ENCODE measurements around the gene SMS.

DNA sequence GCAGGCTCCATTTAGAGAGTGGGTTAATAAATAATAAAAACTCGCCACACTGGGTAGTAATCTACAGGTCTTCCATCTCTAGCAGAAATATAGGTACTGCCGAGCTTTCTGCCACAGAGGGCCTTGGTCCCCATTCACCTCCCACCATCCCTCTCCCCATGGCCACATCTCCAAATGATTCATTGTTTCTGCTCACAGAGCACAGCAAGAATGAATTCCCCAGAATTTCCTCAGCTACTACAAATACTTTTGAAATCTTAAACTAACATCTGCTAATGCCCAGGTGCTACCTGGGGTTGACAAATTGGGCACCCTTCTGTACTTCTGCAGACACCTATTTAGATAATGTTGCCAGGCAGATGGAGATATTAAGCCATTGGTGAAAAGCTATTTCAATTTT lies 96.7 kb downstream of the SMS start:
- TF ChIP-seq POLR2AphosphoS5 (IDR thresholded peaks at IDR 0.05) (no peak), POLR2A (IDR thresholded peaks at IDR 0.05) (no peak)
- TF ChIP-seq, protein P1, sequence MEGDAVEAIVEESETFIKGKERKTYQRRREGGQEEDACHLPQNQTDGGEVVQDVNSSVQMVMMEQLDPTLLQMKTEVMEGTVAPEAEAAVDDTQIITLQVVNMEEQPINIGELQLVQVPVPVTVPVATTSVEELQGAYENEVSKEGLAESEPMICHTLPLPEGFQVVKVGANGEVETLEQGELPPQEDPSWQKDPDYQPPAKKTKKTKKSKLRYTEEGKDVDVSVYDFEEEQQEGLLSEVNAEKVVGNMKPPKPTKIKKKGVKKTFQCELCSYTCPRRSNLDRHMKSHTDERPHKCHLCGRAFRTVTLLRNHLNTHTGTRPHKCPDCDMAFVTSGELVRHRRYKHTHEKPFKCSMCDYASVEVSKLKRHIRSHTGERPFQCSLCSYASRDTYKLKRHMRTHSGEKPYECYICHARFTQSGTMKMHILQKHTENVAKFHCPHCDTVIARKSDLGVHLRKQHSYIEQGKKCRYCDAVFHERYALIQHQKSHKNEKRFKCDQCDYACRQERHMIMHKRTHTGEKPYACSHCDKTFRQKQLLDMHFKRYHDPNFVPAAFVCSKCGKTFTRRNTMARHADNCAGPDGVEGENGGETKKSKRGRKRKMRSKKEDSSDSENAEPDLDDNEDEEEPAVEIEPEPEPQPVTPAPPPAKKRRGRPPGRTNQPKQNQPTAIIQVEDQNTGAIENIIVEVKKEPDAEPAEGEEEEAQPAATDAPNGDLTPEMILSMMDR (IDR thresholded peaks at IDR 0.05), result no peak
